M059J (cell line): ENCODE measurements around the gene LDLR. TPM values are rescaled to one million over a fixed set of nuclear protein-coding genes. Genes with fewer than 3 reads are reported as not detected.
"Not testable (repeated sequence)": the region's sequence is repeated elsewhere in the genome, so short reads cannot be mapped to it uniquely, and the experiment has no call there.

Experiments used
- DNase-seq: peaks from one replicate; pipeline ENCODE4 v3.0.0-alpha.2; 2012; ENCODE audit warnings: low read depth
- total RNA-seq: library from RNA; depleted of rRNA; stranded (reverse); fragments of >200 nt; shearing (Covaris generic); gene quantifications from 2 replicates; pipeline ENCODE4 v1.2.3, GENCODE V29; 2014

LDLR gene
- total RNA-seq, 1 experiment from 2014 or later, result 89.0 TPM

GRCh38 chr19:11070123-11070522 is 19.1 kb upstream of the LDLR start:
- DNase-seq, result no peak

- no peak for DNase-seq
Measured at GRCh38 chr19:11073568-11073967, 15.7 kb upstream of the LDLR start.

- DNase-seq, result not testable (repeated sequence)
Measured at GRCh38 chr19:11076792-11077191, 12.5 kb upstream of the LDLR start.

GRCh38 chr19:11078893-11079292 is 10.4 kb upstream of the LDLR start:
- no peak for DNase-seq

- DNase-seq, result no peak
Measured at GRCh38 chr19:11079999-11080398, 9.3 kb upstream of the LDLR start.

- DNase-seq, result no peak
Measured at GRCh38 chr19:11087870-11088505, 1.3 kb upstream of the LDLR start.

GRCh38 chr19:11088506-11089253 is 583 bp upstream of the LDLR start:
- DNase-seq, result no peak

- DNase-seq, result not testable (repeated sequence)
Measured at GRCh38 chr19:11090014-11090263, 676 bp downstream of the LDLR start.

GRCh38 chr19:11090264-11090996 is 1.2 kb downstream of the LDLR start:
- DNase-seq, result peak; percentile 96

GRCh38 chr19:11090997-11091702 is 1.9 kb downstream of the LDLR start:
- peak; percentile 40 for DNase-seq

GRCh38 chr19:11091703-11092153 is 2.5 kb downstream of the LDLR start:
- DNase-seq, result peak; percentile 99

- peak; percentile 74 for DNase-seq
Measured at GRCh38 chr19:11092181-11092538, 2.9 kb downstream of the LDLR start.

- no peak for DNase-seq
Measured at GRCh38 chr19:11093689-11094238, 4.5 kb downstream of the LDLR start.

GRCh38 chr19:11094520-11094894 is 5.2 kb downstream of the LDLR start:
- no peak for DNase-seq

GRCh38 chr19:11096210-11096841 is 7.1 kb downstream of the LDLR start:
- DNase-seq, result peak; percentile 63

- DNase-seq, result not testable (repeated sequence)
Measured at GRCh38 chr19:11097367-11097766, 8.1 kb downstream of the LDLR start.

- no peak for DNase-seq
Measured at GRCh38 chr19:11098327-11098726, 9.1 kb downstream of the LDLR start.

GRCh38 chr19:11098861-11099260 is 9.6 kb downstream of the LDLR start:
- DNase-seq, result no peak

GRCh38 chr19:11100049-11100448 is 10.8 kb downstream of the LDLR start:
- no peak for DNase-seq

GRCh38 chr19:11101057-11101456 is 11.8 kb downstream of the LDLR start:
- DNase-seq, result no peak

GRCh38 chr19:11102944-11103343 is 13.7 kb downstream of the LDLR start:
- DNase-seq, result no peak

GRCh38 chr19:11103667-11104066 is 14.4 kb downstream of the LDLR start:
- not testable (repeated sequence) for DNase-seq
